HG03432 (cell line): ENCODE results near the gene MTREX.

Source experiments
- ATAC-seq: cut with Tn5 transposase; IDR thresholded peaks from one replicate; pipeline ENCODE4 v1.9.1; 2021; ENCODE audit warnings: mild to moderate bottlenecking, moderate library complexity; ENCODE audit not compliant: unreplicated experiment

The MTREX gene

DNA sequence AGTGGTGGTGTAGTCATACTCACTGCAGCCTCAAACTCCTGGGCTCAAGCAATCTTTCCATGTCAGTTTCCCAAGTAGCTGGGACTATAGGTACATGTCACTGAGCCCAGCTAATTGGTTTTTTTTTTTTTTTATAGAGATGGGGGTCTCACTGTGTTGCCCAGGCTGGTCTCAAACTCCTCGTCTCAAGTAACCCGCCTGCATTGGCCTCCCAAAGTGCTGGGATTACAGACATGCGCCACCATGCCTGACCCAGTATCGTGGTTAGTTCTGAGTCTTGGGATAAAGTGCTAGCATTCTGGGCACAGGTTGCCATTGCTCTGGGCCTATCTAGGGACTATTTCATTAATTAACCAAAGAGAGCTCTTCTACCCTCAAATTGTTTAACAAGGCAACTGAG lies 118.7 kb downstream of the MTREX start:
- ATAC-seq, result no peak

DNA sequence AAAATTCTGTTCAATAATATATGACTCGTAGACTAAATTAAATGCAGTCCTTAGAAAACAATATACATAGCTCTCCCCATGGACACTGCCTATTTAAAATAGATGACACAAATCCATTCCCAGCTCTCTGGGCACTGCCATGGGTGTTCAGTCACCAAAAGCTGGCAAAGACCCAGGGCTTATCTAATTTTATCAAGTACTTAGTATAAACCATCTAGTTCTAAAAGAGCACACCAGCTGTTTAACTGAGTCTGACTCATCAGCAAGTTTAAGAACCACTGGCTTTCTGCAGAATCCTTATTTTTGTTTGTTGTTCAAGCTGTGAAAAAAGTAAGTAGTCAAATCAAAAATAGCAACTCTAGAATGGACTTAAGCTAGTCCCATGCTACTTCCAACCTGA lies 119.4 kb downstream of the MTREX start:
- ATAC-seq, result no peak

DNA sequence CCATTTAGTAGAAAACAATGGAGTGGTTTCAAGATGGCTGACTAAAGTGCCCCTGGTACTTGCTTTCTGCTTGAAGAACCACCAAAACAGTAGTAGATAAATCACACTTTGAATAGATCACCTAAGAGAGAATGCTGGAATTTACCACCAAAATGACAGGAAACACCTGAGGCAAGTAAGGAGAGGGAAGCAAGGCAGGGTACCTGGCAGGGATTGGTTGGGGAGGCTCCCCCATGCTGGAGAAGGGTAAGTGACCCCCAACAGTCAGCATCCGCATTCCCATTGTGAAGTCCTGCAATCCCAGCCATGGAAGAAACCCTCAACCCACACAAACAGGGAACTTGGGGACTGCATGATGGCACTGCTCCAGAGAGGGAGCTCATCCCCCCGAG lies 121.4 kb downstream of the MTREX start:
- no peak for ATAC-seq

GRCh38 chr5:55429613-55430253 lies 121.9 kb downstream of the MTREX start:
- no peak for ATAC-seq

DNA sequence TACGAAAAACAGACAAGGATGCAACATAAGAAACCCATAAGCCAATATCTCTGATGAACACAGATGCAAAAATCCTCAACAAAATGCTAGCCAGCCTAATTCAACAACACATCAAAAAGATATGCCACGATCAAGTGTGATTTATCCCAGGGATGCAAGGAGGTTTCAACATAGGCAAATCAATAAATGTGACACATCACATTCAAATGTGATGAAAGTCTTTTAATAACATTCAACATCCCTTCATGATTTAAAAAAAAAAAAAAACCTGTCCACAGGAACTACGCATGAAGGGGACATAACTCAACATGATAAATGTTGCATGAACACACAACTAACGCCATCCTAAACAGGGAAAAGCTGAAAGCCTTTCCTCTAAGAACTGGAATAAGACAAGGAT lies 124.8 kb downstream of the MTREX start:
- no peak for ATAC-seq

- no peak for ATAC-seq
Measured at GRCh38 chr5:55437452-55437851, 129.7 kb downstream of the MTREX start.

DNA sequence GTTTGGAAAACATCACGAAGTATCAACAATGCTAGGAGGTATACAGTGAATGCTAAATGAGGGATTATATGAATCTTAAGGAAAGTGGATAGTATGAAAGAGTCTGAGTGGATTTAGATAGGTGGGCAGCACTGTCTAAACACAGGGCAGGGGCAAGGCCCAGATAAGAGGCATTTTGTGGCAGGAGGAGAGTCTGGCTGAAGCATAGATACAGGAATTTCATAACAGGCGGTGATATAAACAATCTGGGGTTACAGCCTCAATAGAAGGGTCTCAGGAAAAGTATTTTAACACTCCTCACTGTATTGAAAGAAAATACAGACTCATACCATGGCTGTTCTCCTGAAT lies 130.0 kb downstream of the MTREX start:
- ATAC-seq, result no peak

- no peak for ATAC-seq
Measured at GRCh38 chr5:55438998-55439397, 131.2 kb downstream of the MTREX start.

DNA sequence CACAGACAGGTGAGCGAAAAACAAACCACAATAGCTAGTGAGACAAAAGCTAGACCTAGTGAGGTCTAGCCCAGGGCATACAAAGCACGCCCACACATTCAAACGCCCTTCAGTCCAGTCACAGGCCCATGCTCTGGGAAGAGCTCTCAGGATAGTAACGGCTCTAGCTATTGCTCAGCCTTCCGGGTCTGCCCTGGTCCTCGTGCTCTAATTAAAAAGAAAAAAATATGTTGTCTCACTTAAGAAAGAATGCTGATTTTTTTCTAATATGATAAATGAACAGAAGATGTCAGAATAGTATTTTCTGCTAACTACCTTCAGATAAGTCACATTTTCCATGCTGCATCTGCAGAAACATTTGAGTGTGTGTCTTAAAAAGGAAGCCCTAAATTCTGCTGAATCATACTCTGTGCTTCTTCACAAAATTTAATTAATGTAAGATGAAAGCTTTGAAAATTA lies 132.4 kb downstream of the MTREX start:
- ATAC-seq, result no peak

DNA sequence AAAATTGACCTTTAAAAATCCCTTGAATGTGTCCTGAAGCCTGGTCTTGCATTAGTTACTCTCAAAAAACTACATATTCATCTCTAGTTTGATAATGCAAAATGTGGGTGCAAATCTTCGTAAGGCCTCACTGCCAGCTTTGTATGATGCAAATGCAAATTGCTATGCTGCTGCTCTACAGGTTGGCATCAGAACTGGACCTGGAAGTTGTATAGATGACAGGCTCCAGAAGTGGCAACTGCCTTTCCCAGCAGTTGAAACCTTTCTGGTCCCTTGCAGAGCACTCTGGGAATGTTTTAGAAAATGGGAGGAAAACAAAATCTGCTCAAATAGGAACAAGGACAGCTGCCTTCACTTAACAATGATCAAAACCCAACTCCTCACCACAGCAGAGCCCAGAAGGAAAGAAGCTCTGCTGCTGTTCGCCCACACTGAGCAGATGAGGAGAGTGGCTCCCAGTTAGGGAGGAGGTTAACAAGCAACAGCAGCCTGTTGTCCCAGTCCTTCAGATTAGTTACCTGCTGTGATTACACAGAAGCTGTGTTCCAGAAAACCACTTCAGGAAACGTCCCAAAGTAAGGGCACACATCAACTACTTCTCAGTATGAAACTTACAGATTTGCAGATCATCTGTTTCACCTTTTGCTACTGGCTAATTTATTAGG lies 133.4 kb downstream of the MTREX start:
- ATAC-seq, result no peak

DNA sequence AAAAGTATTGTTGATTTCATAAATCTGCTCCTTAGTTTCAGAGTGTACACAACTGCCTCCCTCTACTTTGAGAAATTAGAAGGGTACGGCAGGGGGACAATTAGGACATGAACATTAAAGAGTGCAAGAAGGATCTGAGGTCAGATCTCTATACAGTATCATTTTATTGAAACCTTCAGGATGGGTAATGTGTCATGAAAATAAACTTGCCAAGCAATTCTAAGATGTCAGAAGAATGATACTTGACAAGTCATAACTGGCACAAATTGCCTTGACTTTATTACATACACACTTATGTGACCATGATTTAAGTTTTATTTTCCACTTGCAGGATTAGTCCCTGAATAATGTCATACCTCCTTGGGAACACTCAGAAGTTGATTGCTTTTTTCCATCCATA lies 134.2 kb downstream of the MTREX start:
- no peak for ATAC-seq

- no peak for ATAC-seq
Measured at GRCh38 chr5:55445791-55446190, 138.0 kb downstream of the MTREX start.

DNA sequence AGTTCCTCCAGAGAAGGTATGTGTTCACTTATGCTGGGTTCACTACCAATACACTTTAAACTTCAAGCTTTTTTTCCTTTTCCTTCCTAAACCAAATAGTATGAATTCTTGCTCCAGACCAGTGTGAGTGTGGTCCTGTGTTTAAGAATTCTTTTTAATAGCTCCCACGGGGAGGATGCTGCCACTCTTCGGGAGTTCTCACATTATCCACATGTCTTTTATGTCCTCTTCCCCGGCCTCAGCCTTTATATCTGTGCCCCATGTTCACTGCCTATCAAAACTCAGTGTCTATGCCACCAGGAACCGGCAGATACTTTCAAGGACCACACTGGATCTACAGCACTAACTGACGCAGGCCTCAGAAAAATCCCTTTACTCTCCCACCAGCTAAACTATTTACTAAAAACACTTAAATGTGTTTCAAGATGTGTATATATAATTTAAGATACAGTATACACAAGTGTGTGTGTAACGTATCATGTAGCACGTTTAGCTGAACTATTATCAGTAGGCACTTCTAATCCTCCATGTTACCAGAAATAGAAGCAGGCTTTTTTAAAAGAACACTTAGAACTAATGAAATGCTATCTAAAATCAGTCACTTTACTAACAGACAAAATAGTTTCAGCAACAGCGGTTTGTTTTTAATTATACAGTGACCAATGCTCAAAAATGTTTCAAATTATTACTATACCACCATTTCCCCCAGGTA lies 139.0 kb downstream of the MTREX start:
- ATAC-seq, result no peak

GRCh38 chr5:55450050-55450765 lies 142.4 kb downstream of the MTREX start:
- ATAC-seq, result no peak

GRCh38 chr5:55451976-55452375 lies 144.2 kb downstream of the MTREX start:
- no peak for ATAC-seq

DNA sequence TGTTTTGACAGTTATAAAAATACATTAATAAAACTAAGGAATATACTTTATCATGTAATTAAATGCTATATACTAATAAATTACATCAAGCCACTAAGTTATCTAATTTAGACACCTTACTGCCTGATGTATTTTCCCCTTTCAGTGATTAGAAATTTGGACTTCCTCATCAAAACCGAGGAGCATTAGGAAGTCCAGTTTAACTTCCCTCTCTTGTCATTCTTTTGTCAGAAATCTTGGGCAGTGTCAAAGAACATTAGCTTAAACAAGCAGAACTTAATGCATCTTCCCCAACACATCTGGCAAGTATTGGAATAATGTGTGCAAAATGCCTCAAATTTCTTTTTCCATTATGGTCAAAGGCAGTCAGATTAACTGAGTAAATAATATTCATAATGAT lies 145.4 kb downstream of the MTREX start:
- ATAC-seq, result no peak

DNA sequence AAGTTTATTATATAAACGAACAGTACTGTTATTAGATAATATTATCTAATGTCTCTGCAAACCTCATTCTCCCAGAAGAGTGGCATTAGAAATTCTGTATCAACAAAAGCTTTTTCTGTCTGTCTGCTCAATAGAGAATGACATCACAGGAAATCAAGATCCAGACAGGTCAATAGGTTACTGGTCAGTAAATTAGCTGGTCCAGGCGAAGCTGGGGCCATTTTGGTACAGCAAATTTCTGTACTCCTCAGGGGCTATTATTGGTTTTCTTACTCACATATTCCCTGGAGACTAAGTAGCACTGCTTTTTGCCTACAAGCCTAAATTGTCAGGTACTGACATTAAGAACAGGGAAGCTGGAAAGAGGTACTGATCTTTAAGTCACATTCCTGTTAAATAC lies 146.5 kb downstream of the MTREX start:
- no peak for ATAC-seq

GRCh38 chr5:55456216-55456895 lies 148.6 kb downstream of the MTREX start:
- ATAC-seq, result no peak

- no peak for ATAC-seq
Measured at GRCh38 chr5:55459572-55459971, 151.8 kb downstream of the MTREX start.

DNA sequence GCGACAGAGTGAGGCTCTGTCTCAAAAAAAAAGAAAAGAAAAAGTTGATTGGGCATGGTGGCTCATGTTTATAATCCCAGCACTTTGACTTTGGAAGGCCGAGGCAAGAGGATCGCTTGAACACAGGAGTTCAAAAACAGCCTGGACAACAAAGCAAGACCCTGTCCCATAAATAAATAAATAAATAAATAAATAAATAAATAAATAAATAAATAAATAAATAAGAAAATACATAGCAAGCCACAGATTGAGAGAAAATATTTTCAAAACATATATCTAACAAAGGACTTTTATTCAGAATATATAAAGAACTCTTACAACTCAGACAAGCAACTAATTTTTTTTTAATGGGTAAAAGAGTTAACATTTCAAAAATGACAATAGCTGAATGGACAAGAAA lies 155.8 kb downstream of the MTREX start:
- ATAC-seq, result no peak
